GM19372 (cell line): ENCODE results near the gene RUFY4.

ENCODE experiments used
- ATAC-seq: cut with Tn5 transposase; IDR thresholded peaks from one replicate; pipeline ENCODE4 v1.9.1; 2021; ENCODE audit warnings: mild to moderate bottlenecking, low read depth, moderate library complexity; ENCODE audit not compliant: unreplicated experiment

RUFY4 gene

DNA sequence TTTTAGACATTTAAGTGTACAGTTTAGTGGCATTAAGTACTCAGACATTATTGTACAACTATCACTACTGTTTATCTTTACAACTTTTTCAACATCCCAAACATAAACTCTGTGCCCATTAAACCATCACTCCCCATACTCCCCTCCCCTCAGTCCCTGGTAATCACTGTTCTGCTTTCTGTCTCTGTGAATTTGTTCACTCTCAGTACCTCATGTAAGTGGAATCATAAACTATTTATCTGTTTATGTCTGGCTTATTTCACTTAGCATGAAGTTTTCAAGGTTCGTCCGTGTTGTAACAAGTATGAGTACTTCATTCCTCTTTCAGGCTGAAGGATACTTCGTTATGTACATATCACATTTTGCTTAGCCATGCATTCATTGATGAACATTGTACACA is 9.8 kb upstream of the RUFY4 start:
- ATAC-seq: no peak

- no peak for ATAC-seq
Measured at GRCh38 chr2:218060118-218060517, 8.9 kb upstream of the RUFY4 start.

- no peak for ATAC-seq
Measured at GRCh38 chr2:218060950-218061660, 7.9 kb upstream of the RUFY4 start.

DNA sequence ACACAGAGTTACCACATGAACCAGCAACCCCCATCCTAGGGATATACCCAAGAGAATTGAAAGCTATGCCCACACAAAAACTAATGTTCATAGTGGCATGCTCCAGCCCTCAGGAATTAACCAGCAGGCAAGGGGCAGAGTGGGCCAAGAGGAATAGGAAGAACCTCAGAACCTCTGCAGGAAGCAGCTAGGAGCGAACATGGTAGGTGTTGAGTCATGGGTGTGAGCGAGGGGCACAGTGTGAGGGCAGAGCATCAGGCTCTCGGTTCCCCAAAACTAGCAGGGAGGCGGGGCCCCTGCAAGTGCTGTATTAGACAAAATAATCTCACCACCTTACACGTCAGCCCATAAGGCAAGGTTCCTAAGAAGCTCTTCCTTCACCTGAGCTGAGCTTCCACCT is 5.6 kb upstream of the RUFY4 start:
- ATAC-seq: peak; percentile 76

GRCh38 chr2:218063896-218064295 is 5.2 kb upstream of the RUFY4 start:
- ATAC-seq: no peak

DNA sequence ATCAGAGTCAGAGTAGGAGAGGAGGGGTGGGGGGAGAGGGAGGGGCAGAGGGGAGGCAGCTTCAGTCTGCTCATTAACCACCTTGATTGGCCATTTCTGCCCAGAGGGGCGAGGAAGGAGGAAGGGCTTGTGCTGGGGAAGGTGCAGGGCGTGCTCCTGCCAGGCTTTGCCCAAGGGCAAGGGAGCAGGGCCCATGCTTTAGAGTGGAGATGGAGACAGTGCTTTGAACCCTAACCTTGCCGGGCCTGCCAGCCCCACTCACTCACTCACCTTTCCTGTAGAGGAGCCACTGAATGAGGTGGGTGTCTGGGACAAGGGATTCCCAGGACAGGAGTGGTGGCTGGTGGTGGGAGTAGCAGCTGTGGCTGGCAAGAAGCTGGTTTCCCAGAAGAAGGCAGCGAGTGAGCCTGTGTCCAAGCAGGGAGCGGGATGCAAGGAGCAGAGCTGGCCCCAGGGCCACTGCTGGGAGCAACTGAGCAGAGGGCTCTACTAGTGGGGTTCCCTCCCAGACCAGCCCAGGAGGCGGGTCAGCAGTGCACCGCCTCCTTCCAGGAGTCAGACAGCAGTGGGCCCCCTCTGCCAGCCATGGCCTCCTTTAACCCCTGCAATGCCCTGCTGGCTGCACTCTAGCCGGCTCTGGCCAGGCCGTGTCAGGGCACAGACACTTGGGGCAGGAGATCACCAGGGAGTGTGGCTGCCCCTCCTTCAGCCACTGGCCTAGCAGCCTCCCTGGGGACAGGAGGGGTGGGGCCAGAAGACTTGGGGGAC is 3.6 kb upstream of the RUFY4 start:
- ATAC-seq: no peak

DNA sequence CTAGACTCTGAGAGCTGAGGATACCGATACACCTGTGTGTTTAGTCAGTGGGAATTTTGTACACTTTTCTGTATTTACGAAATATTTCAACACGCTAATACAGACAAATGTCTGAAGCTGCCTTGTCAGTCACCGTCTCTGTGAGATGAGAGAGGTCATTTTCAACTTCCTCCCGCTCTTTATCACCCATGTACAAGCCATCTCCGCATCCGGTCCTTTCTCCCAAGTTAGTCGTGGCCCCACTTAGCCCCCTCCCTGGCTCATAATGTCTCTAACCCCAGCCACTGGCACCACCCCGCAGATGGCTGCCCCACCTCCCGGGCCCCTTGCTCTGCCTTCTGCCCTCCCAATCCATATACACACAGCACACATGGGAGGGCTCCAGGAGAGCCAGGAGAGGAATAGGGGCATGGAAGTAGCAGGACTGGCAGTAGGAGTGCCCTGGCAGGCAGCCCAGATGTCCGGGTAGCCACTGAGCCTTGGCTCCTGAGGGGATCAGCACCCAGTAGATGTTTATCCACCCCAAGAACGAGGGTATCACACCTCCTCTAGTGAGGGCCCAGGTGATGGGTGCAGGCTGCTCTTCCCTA is 2.0 kb upstream of the RUFY4 start:
- no peak for ATAC-seq

- ATAC-seq: no peak
Measured at GRCh38 chr2:218067523-218067922, 1.5 kb upstream of the RUFY4 start.

DNA sequence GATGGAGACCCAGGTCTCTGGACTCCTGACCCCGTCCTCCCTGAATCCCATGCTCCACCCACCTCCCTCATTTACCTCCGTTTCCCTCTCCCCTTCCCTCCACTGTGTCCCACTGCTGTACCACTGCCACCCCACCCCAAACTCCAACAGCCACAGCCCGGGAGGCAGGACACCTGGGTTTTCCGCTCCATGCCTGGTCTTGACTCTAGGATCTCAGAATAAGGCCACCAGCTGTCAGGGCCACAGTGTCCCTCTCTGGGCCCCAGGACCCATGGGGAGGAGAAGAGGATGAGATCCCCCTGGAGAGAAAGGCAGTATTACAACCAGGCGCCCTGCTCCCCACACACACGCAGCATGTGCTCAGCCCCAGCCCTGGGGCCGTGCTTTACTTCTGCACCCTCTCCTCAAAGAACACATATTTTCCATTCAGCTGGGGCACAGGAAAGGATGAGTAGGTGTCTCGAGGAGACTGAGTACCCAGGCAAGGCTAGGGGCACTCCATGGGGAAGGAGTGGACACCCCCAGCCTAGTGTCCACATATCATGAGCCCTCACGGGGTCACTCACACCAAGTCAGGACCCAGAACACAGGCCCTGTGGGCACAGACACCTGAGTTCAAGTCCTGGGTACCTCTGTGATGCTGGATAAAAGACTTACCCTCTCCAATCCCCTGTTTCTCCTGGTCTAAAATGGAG is 700 bp downstream of the RUFY4 start:
- no peak for ATAC-seq

- no peak for ATAC-seq
Measured at GRCh38 chr2:218070587-218070986, 1.5 kb downstream of the RUFY4 start.

- no peak for ATAC-seq
Measured at GRCh38 chr2:218071218-218071937, 2.3 kb downstream of the RUFY4 start.

DNA sequence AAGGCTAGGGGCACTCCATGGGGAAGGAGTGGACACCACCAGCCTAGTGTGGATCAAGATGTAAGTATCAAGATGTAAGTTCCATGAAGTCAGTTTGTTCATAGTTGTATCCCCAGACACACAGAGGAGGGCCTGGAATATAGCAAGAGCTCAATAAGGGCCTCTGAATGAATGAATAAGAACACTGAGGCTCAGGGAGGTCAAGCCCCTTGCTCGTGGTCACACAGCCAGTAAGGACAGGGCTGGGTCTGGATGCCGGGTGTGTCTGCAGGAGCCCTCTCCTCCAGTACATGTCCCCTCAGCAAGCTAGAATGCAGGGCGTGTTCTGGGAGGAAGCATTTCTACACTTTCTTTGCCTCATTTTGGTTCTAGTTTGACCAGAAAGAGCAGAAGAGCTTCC is 2.9 kb downstream of the RUFY4 start:
- no peak for ATAC-seq

DNA sequence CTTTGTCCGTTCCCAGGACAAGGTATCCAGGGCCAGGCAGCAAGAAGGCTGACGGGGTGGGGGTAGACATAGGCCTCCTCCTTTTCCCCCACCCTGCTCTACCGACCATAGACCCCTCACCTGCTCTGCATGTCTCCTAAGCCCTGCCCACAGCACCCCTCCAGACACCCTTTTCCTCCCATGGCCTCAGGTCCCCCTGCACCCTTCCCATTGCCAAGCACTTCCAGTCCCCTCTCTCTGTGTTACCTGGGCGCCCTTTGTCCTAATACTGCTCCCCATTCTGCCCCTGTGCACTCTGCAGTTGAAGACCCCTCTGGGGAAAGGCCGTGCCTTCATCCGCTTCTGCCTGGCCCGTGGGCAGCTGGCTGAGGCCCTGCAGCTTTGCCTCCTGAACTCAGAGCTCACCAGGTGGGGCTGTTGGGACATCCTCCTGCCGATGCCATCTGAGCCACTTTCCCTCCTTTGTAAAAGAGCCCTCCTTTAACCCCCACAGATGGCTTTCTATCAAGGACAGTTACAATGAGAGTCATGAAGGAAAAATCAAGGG is 3.5 kb downstream of the RUFY4 start:
- no peak for ATAC-seq

DNA sequence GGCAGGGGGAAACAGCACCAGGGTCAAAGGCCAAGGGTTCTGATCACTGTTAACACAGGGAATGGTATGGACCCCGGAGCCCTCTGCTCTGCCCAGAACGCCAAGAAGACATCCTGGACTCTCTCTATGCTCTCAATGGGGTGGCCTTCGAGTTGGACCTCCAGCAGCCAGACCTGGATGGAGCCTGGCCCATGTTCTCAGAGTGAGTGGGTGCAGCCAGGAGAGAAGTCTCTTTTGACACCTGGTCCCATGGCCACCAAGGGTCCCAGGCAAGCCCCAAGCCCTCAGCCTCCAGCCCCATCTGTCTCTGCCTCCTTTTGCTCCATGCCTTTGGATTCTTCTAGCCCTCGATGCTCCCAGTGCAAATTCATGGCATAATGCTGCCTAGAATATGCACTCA is 4.1 kb downstream of the RUFY4 start:
- ATAC-seq: no peak

- no peak for ATAC-seq
Measured at GRCh38 chr2:218074031-218074430, 5.0 kb downstream of the RUFY4 start.

- ATAC-seq: no peak
Measured at GRCh38 chr2:218075975-218076811, 7.1 kb downstream of the RUFY4 start.

DNA sequence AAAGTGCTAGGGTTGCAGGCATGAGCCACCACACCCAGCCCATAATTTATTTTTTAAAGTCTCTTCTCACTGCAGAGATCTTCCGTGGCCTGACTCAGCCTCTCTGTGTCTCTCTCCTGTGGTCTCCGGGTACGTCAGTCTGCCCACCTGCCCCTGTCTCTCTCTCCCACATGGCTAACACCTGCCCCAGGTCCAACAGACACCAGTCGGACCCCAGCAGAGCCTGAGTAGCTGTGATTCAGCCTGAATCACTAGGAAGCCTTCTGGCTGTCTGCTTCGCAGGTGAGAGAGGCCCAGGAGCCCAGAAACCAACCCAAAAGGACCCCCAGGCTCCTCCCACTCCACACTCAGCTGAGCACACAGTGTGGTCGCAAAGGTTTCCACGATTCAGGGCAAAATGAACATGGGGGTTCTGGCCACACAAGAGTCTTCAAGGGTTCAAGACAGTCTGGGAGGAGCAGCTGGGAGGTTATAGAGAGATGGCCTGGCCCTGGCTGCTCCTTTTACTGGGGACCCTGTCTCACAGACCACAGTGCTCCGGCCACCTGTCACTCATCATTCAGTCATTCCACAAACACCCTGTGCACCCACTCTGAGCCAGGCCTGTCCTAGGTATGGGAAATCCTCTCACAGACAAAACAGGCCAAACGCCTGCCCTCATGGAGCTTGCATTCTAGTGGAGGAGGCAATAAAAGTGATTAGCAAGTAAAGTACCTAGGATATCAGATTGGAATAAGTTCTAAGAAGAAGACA is 8.6 kb downstream of the RUFY4 start:
- no peak for ATAC-seq
